ENCODE results near the gene TSPEAR.

DNA sequence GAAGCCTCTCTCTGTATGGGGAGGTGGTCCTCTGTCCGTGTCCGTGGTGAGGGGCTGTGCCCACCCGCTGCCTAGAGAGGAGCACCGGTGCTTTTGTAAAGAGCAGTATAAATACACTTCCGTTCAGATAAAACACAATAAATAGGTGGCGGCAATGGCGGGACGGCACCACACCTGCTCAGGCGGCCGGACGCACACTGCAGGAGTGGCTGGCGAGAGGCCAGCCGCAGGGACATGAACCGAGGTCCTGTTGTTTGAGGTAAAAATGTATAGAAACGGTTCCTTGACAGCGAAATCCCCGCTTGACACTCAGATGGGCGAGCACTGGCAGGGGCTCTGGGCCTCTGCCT lies 212.2 kb downstream of the TSPEAR start:
- no peak for TF ChIP-seq CTCF (IDR thresholded peaks at IDR 0.05 in 4 of 5, conservative IDR thresholded peaks at IDR 0.05 in 1 of 5)
- no peak for TF ChIP-seq POLR2A (IDR thresholded peaks at IDR 0.05)

Data from gastrocnemius medialis (tissue), 4 donors.